ENCODE data around the gene ATRNL1. TPM values are rescaled to one million over a fixed set of nuclear protein-coding genes. Genes with fewer than 3 reads are reported as not detected.
A peak's percentile ranks its signal among the peaks of the same experiment; 100 is the strongest.

ATRNL1 gene
- total and polyA plus RNA-seq, 2 experiments from 2014 or later: not detected

DNA sequence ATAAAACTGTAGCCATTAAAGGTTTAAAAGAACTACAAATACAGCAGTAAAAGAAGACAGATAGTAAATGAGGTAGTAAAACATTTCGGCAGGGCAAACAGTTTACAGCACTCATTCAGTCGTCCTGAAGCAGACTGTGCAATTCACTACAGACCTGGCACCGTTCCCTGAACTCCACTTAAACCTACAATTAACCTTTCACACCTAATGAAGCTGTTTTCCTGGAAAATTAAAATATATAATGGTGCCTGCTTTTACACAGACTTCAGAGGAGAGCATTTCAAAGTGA is 844.5 kb downstream of the ATRNL1 start:
- Histone ChIP-seq H4K20me1 (ENCODE audit: insufficient read depth) (no peaks in the 10 kb centered on the region), H3F3A (ENCODE audit: insufficient read depth) (peaks cover 21% of the 10 kb centered on the region), H3K27me3 (replicated peaks; ENCODE audit: insufficient read depth) (no peaks in the 10 kb centered on the region), H3K27ac (peak overlapping the region; percentile 14; the same call in 1 of the 2 replicates), H3K9me3 (ENCODE audit: low read depth) (no peaks in the 10 kb centered on the region), H3K4me1 (ENCODE audit: insufficient read depth) (peaks cover 51% of the 10 kb centered on the region), H2AFZ (peak overlapping the region; percentile 32; the same call in 1 of the 2 replicates), H3K4me3 (peak overlapping the region; percentile 11; the same call in 1 of the 2 replicates), H3K36me3 (ENCODE audit: low read depth) (no peaks in the 10 kb centered on the region), H3K79me2 (ENCODE audit: insufficient read depth) (no peaks in the 10 kb centered on the region), H3K4me2 (ENCODE audit: unreplicated experiment) (peak overlapping the region; percentile 75), H3K9ac (no peak overlapping the region), H3K9me2 (ENCODE audit: insufficient read depth) (no peaks in the 10 kb centered on the region)
- WGBS, 2 experiments (ENCODE audit: low coverage in 1 of 2, low lambda C conversion rate in 2 of 2, missing lambda C conversion rate in 2 of 2): 25 to 44% methylated on average over 3 of the region's 3 CpGs
- DNase-seq: peak; percentile 35
- TF ChIP-seq EZH2 (IDR thresholded peaks at IDR 0.05; ENCODE audit: insufficient read depth, poor library complexity, severe bottlenecking): no peak
- no peak for TF ChIP-seq EZH2phosphoT487 (IDR thresholded peaks at IDR 0.05; ENCODE audit: insufficient read depth, low read depth)
- in situ Hi-C loops (cut with MboI): no loop called here

GRCh38 chr10:115939101-115939854 is 846.1 kb downstream of the ATRNL1 start:
- H3K4me1 ChIP-seq (ENCODE audit: insufficient read depth): peaks cover 51% of the 10 kb centered on the region
- H3K27me3 ChIP-seq (replicated peaks; ENCODE audit: insufficient read depth): no peaks in the 10 kb centered on the region
- no peak overlapping the region for H3K9ac ChIP-seq
- H3K27ac ChIP-seq: no peak overlapping the region
- no peaks in the 10 kb centered on the region for H3K36me3 ChIP-seq (ENCODE audit: low read depth)
- in situ Hi-C loops (cut with MboI): no loop called here
- 83 to 86% methylated on average over 7 of the region's 7 CpGs for WGBS, 2 experiments (ENCODE audit: low coverage in 1 of 2, low lambda C conversion rate in 2 of 2, missing lambda C conversion rate in 2 of 2)
- H3K9me2 ChIP-seq (ENCODE audit: insufficient read depth): no peaks in the 10 kb centered on the region
- no peaks in the 10 kb centered on the region for H3K9me3 ChIP-seq (ENCODE audit: low read depth)
- DNase-seq: no peak
- H2AFZ ChIP-seq: no peak overlapping the region
- H3K4me2 ChIP-seq (ENCODE audit: unreplicated experiment): no peak overlapping the region
- H4K20me1 ChIP-seq (ENCODE audit: insufficient read depth): no peaks in the 10 kb centered on the region
- peaks cover 21% of the 10 kb centered on the region for H3F3A ChIP-seq (ENCODE audit: insufficient read depth)
- no peak overlapping the region for H3K4me3 ChIP-seq
- no peaks in the 10 kb centered on the region for H3K79me2 ChIP-seq (ENCODE audit: insufficient read depth)
- no peak for TF ChIP-seq EZH2 (IDR thresholded peaks at IDR 0.05; ENCODE audit: insufficient read depth, poor library complexity, severe bottlenecking)
- TF ChIP-seq EZH2phosphoT487 (IDR thresholded peaks at IDR 0.05; ENCODE audit: insufficient read depth, low read depth): no peak

GRCh38 chr10:115941361-115941771 is 848.2 kb downstream of the ATRNL1 start:
- Histone ChIP-seq H3K9me3 (ENCODE audit: low read depth) (no peaks in the 10 kb centered on the region), H4K20me1 (ENCODE audit: insufficient read depth) (no peaks in the 10 kb centered on the region), H3K27ac (no peak overlapping the region), H3K9ac (no peak overlapping the region), H3K79me2 (ENCODE audit: insufficient read depth) (no peaks in the 10 kb centered on the region), H3K4me1 (ENCODE audit: insufficient read depth) (peaks cover 48% of the 10 kb centered on the region), H3K27me3 (replicated peaks; ENCODE audit: insufficient read depth) (no peaks in the 10 kb centered on the region), H3K9me2 (ENCODE audit: insufficient read depth) (no peaks in the 10 kb centered on the region), H3K4me2 (ENCODE audit: unreplicated experiment) (peak overlapping the region; percentile 16), H3F3A (ENCODE audit: insufficient read depth) (peaks cover 33% of the 10 kb centered on the region), H3K4me3 (no peak overlapping the region), H3K36me3 (ENCODE audit: low read depth) (no peaks in the 10 kb centered on the region), H2AFZ (peak overlapping the region; percentile 3; the same call in 1 of the 2 replicates)
- TF ChIP-seq EZH2 (IDR thresholded peaks at IDR 0.05; ENCODE audit: insufficient read depth, poor library complexity, severe bottlenecking) (no peak), EZH2phosphoT487 (IDR thresholded peaks at IDR 0.05; ENCODE audit: insufficient read depth, low read depth) (no peak)
- in situ Hi-C loops (cut with MboI): no loop called here
- 15 to 19% methylated on average over 3 of the region's 3 CpGs for WGBS, 2 experiments (ENCODE audit: low coverage in 1 of 2, low lambda C conversion rate in 2 of 2, missing lambda C conversion rate in 2 of 2)
- peak; percentile 34 for DNase-seq

DNA sequence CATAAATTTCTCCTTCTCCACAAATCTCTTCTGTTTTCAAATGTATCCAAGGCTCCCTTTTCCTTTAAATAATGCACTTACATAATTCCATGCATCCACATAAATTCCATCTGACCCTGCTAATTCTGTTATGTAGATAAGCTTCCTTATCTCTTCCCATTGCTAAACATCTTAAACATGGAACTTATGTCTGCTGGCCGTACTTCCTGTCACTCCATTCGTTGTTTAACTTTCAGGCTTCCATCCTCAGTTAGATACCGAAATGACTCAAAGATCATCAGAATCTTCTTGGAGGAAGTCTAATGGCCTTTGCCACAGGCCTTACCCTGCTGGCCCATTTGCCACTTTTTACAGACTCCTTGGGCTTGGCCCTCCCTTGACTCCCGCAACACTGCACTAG is 848.9 kb downstream of the ATRNL1 start:
- Histone ChIP-seq H3K27ac (no peak overlapping the region), H3K9ac (no peak overlapping the region), H3K4me3 (no peak overlapping the region), H4K20me1 (ENCODE audit: insufficient read depth) (no peaks in the 10 kb centered on the region), H3K36me3 (ENCODE audit: low read depth) (no peaks in the 10 kb centered on the region), H3F3A (ENCODE audit: insufficient read depth) (peaks cover 34% of the 10 kb centered on the region), H3K9me2 (ENCODE audit: insufficient read depth) (no peaks in the 10 kb centered on the region), H3K79me2 (ENCODE audit: insufficient read depth) (no peaks in the 10 kb centered on the region), H3K4me1 (ENCODE audit: insufficient read depth) (peaks cover 48% of the 10 kb centered on the region), H3K4me2 (ENCODE audit: unreplicated experiment) (peak overlapping the region; percentile 16), H2AFZ (no peak overlapping the region), H3K9me3 (ENCODE audit: low read depth) (no peaks in the 10 kb centered on the region), H3K27me3 (replicated peaks; ENCODE audit: insufficient read depth) (no peaks in the 10 kb centered on the region)
- WGBS, 2 experiments (ENCODE audit: low coverage in 1 of 2, low lambda C conversion rate in 2 of 2, missing lambda C conversion rate in 2 of 2): 94 to 96% methylated on average over 4 of the region's 4 CpGs
- in situ Hi-C loops (cut with MboI): no loop called here
- TF ChIP-seq EZH2 (IDR thresholded peaks at IDR 0.05; ENCODE audit: insufficient read depth, poor library complexity, severe bottlenecking): no peak
- no peak for TF ChIP-seq EZH2phosphoT487 (IDR thresholded peaks at IDR 0.05; ENCODE audit: insufficient read depth, low read depth)
- no peak for DNase-seq
